Measurements from ENCODE around the gene NBEA.

DNA sequence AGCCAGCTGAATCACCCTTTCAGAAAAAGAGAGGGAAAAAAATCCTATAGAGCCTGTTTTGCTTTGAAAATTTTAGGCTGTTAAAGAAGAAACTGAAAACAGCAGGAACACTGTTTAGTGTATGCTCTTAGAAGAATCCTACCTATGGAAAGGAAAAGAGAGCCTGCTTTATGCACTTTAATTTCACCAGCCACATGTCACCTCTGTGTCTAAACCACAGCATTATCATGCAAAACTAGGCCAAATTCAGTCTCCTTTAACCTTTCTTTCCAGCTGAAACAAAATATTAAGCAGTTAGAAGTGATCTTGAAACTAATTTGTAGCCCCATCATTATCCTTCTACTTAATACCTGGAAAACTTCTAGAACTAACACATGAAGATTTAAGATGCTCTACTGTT is 631.6 kb downstream of the NBEA start:
- TF ChIP-seq CTCF (IDR thresholded peaks at IDR 0.05) (no peak), EP300 (IDR thresholded peaks at IDR 0.05) (no peak), POLR2AphosphoS5 (IDR thresholded peaks at IDR 0.05) (no peak)

All from sigmoid colon (tissue), 4 donors.